Gastrocnemius medialis (tissue), 4 donors: ENCODE measurements around the gene TMPRSS13.

Source experiments
- POLR2A ChIP-seq, 2 donors: fragments of 450-650 bp; IDR thresholded peaks; one replicate each; pipeline ENCODE4 v1.6.1; 2017; ENCODE audit warnings: antibody characterized with exemption in 2 of 2, mild to moderate bottlenecking in 2 of 2, moderate library complexity in 2 of 2
- TF ChIP-seq, protein P1 (sequence below), 5 experiments: fragments of 450-650 bp in 3 of 5; fragments of 200-600 bp in 2 of 5; sonication (generic) in 2 of 5; IDR thresholded peaks in 4 of 5; conservative IDR thresholded peaks in 1 of 5; 1 replicate in 4 of 5; 2 replicates in 1 of 5; pipeline ENCODE4 v1.5.1; 2016 to 2019; ENCODE audit warnings: antibody characterized with exemption in 5 of 5, mild to moderate bottlenecking in 3 of 5, moderate library complexity in 3 of 5

DNA sequence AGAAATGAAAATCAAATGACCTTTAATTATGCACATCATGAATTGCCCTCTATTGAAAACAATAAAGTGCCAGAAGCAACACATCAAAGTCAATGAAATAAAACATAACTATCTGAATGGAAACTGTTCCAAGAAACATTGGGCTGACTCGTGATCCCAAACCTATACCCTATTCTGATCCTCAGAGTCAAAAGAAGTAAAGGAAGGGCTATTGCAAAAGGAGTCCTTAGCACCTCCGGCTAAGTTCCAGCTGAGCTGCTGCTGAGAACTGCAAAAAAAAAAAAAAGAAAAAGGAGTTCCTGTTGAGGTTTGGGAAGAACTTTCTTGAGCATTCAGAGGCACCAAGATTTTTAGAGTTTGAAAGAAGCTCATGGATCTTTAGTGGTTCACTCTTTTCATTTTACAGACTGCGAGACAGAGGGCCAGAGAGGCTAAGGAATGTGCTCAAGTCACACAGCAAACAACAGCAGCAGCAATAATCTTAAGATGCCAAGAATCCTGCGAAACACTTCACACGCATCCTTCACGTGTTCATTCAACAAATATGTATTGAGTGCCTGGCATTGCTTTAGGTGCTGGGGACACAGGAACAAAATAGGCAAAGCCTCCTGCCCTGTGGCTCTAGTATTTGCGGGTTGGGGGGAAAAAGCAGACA is 841 bp upstream of the TMPRSS13 start:
- TF ChIP-seq, protein P1, sequence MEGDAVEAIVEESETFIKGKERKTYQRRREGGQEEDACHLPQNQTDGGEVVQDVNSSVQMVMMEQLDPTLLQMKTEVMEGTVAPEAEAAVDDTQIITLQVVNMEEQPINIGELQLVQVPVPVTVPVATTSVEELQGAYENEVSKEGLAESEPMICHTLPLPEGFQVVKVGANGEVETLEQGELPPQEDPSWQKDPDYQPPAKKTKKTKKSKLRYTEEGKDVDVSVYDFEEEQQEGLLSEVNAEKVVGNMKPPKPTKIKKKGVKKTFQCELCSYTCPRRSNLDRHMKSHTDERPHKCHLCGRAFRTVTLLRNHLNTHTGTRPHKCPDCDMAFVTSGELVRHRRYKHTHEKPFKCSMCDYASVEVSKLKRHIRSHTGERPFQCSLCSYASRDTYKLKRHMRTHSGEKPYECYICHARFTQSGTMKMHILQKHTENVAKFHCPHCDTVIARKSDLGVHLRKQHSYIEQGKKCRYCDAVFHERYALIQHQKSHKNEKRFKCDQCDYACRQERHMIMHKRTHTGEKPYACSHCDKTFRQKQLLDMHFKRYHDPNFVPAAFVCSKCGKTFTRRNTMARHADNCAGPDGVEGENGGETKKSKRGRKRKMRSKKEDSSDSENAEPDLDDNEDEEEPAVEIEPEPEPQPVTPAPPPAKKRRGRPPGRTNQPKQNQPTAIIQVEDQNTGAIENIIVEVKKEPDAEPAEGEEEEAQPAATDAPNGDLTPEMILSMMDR (IDR thresholded peaks at IDR 0.05 in 4 of 5, conservative IDR thresholded peaks at IDR 0.05 in 1 of 5) = no peak
- no peak for TF ChIP-seq POLR2A (IDR thresholded peaks at IDR 0.05)
